ENCODE data around the gene TPRA1.

DNA sequence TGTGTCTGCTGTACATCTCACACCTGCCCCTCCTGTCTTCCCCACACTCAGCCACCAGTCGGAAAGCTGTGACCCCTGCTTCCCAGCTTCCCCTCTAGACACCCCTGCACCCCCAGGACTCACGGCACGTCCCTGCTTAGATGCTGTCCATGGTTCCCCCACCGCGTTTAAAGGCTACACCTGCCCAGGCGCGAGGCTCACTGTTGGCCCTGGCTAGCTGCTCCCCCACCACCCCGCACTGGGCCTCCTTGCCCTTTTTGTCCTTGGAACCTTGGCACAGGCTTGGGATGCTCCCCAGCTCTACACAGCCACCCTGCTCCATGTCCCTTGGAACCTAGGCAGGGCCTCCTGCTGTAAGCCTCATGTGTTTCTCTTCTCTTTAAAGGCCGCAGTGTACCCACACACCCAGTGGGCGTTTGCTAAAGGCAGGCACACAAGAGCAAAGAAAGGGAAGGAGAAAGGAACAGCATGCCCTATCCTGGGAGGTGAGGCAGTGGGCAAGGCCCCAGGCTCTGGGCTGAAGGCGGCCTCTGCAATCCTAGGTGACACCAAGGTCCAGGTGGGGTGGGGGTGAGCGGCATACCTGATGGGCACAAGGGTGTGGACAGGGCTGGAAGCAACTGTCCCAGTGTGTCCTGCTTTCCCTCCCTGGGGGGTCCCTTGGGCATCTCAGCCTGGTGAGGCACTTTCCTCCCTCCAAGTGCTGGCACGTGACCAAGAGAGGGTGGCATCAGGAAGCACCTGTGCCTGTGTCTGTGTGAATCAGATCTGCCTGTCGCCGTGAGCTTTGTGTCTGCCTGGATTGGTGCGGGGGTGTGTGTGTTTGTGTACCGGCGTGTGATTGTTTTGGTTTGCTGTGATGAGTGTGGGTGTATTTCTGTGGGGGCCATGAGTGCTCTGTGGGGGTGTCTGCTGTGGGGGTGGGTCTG is 54.4 kb downstream of the TPRA1 start:
- TF ChIP-seq POLR2A (IDR thresholded peaks at IDR 0.05; ENCODE audit: low read depth, low read length) (no peak), TAF1 (IDR thresholded peaks at IDR 0.05; ENCODE audit: low read depth, low read length) (no peak), POLR2AphosphoS5 (IDR thresholded peaks at IDR 0.05; ENCODE audit: low read depth, low read length) (no peak), POU2F2 (IDR thresholded peaks at IDR 0.05; ENCODE audit: low read depth, low read length) (no peak), SPI1 (IDR thresholded peaks at IDR 0.05; ENCODE audit: low read depth, low read length) (no peak), PAX5 (IDR thresholded peaks at IDR 0.05; ENCODE audit: insufficient read depth, low read length, severe bottlenecking) (no peak)

Measured in GM12891 (cell line).